GM21515 (cell line): ENCODE results near the gene MRGPRE.

Experiments used
- ATAC-seq: cut with Tn5 transposase; IDR thresholded peaks from one replicate; pipeline ENCODE4 v1.9.1; 2021; ENCODE audit not compliant: unreplicated experiment

Gene MRGPRE

DNA sequence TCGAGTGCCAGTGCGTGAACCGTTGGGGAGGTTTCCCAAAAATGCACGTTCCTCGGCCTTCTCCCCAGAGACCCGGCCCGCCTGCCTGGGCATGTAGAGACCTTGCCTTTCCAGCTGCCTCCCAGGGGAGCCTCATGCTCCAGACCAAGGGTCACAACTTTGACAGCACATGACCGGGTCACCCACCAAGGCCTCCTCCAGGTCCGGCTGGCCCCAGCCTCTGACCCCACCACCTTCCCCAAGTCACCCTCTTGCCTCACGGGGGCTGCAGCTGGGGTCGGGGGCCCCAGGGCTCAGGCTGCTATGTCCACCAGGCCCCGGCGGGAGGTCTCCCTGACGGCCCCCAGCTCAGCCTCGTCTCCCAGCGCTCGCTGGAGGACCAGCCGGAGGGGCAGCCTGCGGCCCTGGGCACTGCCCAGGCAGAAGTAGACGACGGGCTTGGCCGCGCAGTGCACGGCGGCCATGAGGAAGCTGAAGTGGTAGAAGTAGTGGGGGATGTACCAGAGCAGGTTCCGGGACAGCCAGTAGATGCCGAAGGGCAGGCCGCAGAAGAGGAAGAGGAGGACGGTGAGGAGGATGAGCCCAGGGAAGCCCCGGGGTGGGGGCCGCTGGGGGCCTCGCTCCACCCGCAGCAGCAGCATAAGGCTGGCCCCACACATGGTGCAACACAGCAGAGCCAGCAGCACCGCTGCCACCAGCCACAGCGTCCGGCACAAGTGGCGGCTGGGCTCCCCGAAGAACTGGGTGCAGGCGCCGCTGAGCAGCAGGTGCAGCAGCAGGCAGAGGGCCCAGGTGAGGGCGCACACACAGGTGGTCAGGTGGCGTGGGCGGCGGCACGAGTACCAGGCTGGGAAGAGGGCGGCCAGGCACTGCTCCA lies 4.4 kb downstream of the MRGPRE start:
- ATAC-seq = no peak

GRCh38 chr11:3226846-3227567 lies 5.2 kb downstream of the MRGPRE start:
- ATAC-seq = no peak

DNA sequence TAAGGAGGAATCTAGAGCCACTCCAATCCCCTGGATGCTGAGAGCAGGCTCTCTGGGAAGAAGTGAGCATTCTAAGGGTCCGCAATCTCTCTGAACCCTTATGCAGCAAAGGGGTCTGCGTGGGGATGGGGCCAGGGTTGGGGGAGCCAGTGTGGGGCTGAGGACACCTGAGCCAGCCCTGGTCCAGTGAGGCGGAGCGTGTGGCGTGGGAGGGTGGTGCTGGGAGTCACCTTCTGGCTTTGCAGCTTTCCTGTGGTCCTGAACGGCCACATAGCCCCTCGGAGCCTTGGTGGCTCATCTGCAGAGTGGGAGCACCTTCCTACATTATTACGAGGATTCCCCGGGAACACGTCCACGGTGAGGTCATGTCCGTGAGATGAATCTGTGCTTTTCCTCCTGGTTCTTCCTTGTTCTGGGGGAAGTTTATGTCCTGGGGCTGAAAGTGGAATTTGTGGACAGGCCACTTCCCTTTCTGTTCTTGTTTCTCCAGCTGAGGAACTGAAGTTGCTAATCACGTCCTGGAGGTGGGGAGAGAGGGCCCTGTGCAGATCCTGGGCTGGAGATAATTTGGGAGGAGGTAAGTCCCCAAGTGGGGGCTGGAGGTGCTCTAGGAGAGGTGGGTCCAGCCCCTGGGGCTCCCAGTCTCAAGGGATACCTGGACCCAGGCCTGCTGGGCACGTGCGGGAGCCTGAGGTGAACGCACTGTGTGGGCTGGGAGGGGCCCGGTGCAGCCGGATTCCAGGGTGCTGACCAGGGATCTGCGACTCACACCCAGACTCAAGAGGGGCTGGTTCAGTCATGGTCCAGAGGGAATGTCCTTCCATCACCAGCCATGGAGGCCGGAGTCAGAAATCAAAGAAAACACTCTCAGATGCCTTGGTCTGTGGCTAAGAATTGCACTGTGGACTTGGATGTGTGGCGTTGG lies 6.1 kb downstream of the MRGPRE start:
- ATAC-seq = no peak

GRCh38 chr11:3225159-3225758 lies 7.0 kb downstream of the MRGPRE start:
- no peak for ATAC-seq

DNA sequence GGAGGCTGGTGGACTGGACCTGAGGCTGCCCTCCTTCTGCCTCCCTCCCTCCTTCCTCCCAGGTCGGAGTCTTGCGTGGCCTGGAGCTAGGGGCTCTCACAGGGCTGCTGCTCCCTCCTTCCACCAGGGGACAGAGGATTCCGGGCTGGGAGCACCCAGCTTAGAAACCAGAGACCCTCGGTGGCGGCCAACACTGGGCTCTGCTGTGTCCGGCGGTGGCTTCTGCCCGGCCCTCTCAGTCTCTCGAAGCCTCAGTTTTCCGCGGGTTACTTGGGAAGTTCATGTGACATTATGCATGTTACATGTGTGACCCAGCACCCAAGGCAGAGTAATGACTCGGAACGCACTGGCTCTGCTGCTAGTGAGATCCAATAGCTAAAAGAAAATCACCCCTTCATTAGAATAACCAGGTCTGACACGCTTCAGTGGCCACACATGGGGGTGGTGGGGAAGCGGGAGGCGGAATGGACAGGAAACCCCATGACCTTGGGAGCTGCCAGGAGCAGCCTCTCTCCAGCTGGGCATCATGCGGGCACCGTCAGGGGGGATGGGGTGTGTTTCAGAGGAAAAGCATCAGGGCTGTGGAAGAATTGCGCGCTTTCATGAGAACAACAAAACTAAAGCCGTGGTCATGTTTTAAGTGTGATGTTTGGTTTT lies 7.7 kb downstream of the MRGPRE start:
- no peak for ATAC-seq

DNA sequence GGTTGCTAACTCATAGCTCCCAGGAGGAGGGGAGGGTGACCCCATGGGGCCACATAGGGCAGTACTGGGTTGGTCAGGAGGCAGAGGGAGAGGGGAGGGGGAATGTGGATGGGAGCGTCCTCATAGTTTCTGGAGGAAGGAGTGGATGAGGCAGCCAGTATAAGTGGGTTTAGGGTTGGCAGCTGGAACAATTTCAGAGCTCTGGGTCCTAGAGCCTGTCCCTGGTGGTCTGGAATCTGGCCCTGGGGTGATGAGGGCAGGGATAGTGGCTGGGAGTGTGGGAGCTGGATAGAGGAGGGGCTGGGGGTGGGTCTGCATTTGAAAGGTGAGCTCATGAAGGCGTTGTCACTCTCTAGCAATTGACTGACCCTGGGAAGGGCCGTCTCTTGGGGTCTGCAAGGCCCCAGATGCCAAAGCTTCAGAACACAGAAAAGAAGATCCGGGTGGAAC lies 8.3 kb downstream of the MRGPRE start:
- no peak for ATAC-seq

- ATAC-seq = no peak
Observed at GRCh38 chr11:3222941-3223915, 9.0 kb downstream of the MRGPRE start.

DNA sequence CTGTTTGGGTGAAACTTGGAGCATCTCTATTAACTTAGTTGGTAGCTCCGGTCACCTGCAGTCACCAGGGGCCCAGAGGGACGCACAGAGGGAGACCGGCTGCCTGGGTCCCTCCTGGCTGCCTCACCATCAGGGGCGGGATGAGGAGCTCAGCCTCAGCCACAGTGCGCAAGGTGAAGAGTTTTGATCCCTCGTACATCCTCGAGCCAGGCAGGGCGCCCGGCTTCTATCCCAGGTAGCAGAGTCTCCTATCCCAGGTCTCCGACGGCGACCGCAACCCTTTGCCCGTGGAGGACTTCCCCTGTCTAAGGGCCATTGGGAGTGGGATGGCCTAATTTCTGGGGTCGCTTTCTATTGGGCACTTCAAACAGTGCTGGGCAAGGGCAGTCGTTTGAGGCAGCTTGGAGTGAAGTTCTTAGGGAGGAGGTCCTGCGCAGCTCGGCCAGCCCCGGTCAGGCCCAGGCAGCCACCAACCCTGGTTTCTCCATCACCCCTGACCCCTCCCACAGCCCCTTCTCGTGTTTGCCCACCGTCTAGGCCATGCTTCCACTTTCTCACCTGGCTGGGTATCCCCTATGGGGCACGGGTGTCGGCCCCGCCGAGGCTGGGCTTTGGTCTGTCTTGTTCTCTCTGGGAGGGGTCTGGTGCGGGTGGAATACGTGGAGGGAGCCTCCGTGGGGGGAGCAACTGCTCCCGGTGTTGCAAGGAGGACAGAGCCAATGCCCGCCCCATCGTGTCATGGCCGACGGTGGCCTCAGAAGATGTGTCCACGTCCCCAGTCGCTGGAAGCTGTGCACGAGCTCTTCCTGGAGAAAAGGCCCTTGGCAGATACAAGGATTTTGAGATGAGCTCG lies 10.0 kb downstream of the MRGPRE start:
- ATAC-seq = no peak

DNA sequence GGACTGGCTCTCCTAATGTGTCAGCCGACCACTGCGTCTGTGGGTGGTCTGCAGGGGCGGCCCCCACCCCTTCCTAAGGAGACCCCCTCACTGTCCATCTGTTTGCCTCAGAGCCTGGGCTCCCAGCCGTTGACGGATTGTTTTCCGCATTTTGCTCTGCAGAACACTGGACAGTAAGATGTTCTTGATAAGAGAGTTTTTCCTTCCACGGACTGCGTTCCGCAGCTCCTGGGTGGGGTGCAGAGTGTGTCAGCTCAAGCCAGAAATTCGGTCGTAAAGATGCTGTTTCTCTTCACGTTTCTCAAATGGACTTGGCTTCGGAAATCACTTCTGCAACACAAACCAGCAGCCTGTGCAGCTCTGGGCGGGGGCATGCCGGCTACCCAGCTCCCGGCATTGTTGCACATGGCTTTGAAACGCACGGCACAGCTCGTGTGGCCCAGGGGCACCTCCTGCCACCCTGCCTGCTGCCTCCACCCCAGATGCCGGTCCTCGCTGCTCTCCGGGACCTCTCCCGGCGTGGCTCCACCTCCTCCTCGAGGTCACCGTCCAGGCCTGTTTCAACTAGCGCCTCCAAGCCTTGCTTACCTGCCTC lies 10.7 kb downstream of the MRGPRE start:
- ATAC-seq = no peak

GRCh38 chr11:3220521-3221407 lies 11.5 kb downstream of the MRGPRE start:
- no peak for ATAC-seq

DNA sequence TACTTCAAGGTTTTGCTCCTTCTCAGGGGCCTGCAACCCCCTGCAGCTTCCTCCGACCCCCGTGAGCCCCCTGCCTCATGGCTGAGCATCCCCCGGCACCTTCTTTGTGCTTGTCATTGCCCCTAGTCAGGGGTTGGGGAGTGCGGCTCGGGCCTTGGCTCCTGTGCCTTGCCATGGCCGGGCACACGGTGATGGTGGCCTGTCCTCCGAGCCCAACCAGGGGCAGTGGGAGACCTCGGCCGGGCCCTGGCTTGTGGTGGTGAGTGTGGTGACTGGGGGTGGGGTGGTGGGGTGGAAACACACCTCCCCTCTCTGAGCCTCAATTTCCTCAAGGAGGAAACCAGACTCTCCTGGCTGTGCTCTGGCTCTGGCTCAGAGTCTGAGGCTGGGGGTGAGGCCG lies 12.1 kb downstream of the MRGPRE start:
- ATAC-seq = no peak

- no peak for ATAC-seq
Observed at GRCh38 chr11:3219281-3219892, 12.8 kb downstream of the MRGPRE start.

- ATAC-seq = no peak
Observed at GRCh38 chr11:3218483-3219280, 13.5 kb downstream of the MRGPRE start, which contains the start of gene MRGPRG. TSS of gene MRGPRG (minus strand) at chr11:3218813. CDS start at chr11:3218813, 0 bp downstream.

DNA sequence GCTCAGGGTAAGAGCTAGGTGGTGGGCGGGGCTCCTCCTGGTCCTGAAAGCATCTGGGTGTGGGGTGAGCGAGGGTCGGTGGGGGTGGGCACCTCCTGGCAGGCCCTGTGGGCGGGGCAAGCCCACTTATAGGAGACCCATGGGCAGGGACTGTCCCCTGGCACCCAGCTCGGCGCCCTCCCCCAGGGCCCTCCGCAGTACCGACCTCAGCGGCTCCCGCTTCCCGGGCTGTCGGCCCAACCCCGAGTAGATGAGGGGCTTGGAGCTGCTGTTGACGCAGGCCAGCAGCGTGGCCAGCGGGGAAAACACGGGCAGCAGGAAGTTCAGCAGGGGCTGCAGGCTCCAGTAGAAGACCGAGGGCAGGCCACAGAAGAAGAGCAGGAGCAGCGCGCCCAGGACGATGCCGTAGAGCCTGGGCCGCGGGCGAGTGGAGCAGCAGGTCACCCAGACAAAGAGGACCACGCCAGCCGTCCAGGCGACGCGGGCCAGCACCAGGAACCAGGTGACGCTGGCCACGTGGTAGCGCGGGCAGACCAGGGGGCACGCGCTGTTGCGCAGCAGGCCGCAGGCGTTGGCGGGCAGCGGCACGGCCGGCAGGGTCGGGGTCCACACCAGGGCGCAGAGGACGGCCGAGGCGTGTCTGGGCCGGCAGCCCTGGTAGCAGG lies 14.3 kb downstream of the MRGPRE start:
- no peak for ATAC-seq

GRCh38 chr11:3216027-3216525 lies 16.1 kb downstream of the MRGPRE start:
- ATAC-seq = no peak
